ENCODE results near the gene ZC3H4. TPM values are rescaled to one million over a fixed set of nuclear protein-coding genes. Genes with fewer than 3 reads are reported as not detected.
"Not testable (repeated sequence)": the region's sequence is repeated elsewhere in the genome, so short reads cannot be mapped to it uniquely, and the experiment has no call there.

Gene ZC3H4
- total RNA-seq, 1 donor from 2014 or later = 89.1 TPM

- TF ChIP-seq CTCF (IDR thresholded peaks at IDR 0.05) = no peak
- intact Hi-C loops (cut with micrococcal nuclease) = no loop called here
- Mint-ChIP-seq H3K4me3 (no peak overlapping the region), H3K27ac (no peak overlapping the region), H3K9me3 (no peaks in the 10 kb centered on the region), H3K36me3 (ENCODE audit: low read depth) (peaks cover 2% of the 10 kb centered on the region), H3K27me3 (peaks cover 8% of the 10 kb centered on the region), H3K4me1 (no peaks in the 10 kb centered on the region)
- POLR2A ChIA-PET = no interaction called here
- ATAC-seq (ENCODE audit: low read depth) (no peak), DNase-seq (no peak)
- CTCF ChIA-PET = no interaction called here
Measured at GRCh38 chr19:47057328-47057727, 56.2 kb downstream of the ZC3H4 start.

- Mint-ChIP-seq H3K36me3 (ENCODE audit: low read depth) (no peaks in the 10 kb centered on the region), H3K4me1 (no peaks in the 10 kb centered on the region), H3K27me3 (peaks cover 8% of the 10 kb centered on the region), H3K27ac (no peak overlapping the region), H3K4me3 (no peak overlapping the region), H3K9me3 (no peaks in the 10 kb centered on the region)
- TF ChIP-seq CTCF (IDR thresholded peaks at IDR 0.05) = no peak
- ChIA-PET CTCF (no interaction called here), POLR2A (interaction anchor here (0.5 kb wide), 1 partner anchor 8 kb away, joined by 3 read pairs; the partner anchor contains the start of gene TMEM160)
- ATAC-seq (ENCODE audit: low read depth) (no peak), DNase-seq (no peak)
- intact Hi-C loops (cut with micrococcal nuclease) = no loop called here
Measured at GRCh38 chr19:47056411-47056810, 57.2 kb downstream of the ZC3H4 start.

- H3K27ac Mint-ChIP-seq; H3K9me3 Mint-ChIP-seq; CTCF ChIA-PET; H3K4me3 Mint-ChIP-seq; ATAC-seq (ENCODE audit: low read depth); POLR2A ChIA-PET; DNase-seq; H3K27me3 Mint-ChIP-seq; H3K36me3 Mint-ChIP-seq (ENCODE audit: low read depth); intact Hi-C loops (cut with micrococcal nuclease): not testable (repeated sequence)
- H3K4me1 Mint-ChIP-seq = peaks cover 15% of the 10 kb centered on the region
Measured at GRCh38 chr19:47050562-47050961, 63.0 kb downstream of the ZC3H4 start.

GRCh38 chr19:47049307-47049700 is 64.3 kb downstream of the ZC3H4 start:
- Mint-ChIP-seq H3K9me3 (peaks cover 1% of the 10 kb centered on the region), H3K4me3 (peak overlapping the region; percentile 88), H3K27ac (no peak overlapping the region), H3K4me1 (peaks cover 15% of the 10 kb centered on the region), H3K36me3 (ENCODE audit: low read depth) (peaks cover 4% of the 10 kb centered on the region), H3K27me3 (peaks cover 2% of the 10 kb centered on the region)
- intact Hi-C loops (cut with micrococcal nuclease) = loop anchor here (2.0 kb wide), 1 partner anchor 449 kb away; the partner anchor contains the start of gene CALM3
- CTCF ChIA-PET = no interaction called here
- ATAC-seq (ENCODE audit: low read depth) = no peak
- no peak for DNase-seq
- TF ChIP-seq CTCF (IDR thresholded peaks at IDR 0.05) = no peak
- POLR2A ChIA-PET = interaction anchor here (0.9 to 2.9 kb wide), 2 partner anchors 64 to 207 kb away, joined by 3 to 16 read pairs; partner anchors contain the start of genes CCDC9 and ZC3H4

- ChIA-PET CTCF (no interaction called here), POLR2A (interaction anchor here (0.6 to 2.9 kb wide), 10 partner anchors 9 to 364 kb away, joined by 3 to 16 read pairs (median 4); partner anchors contain the start of gene ZC3H4)
- Mint-ChIP-seq H3K36me3 (ENCODE audit: low read depth) (peaks cover 4% of the 10 kb centered on the region), H3K27ac (peak overlapping the region; percentile 89), H3K27me3 (no peaks in the 10 kb centered on the region), H3K4me1 (peaks cover 15% of the 10 kb centered on the region), H3K9me3 (peaks cover 1% of the 10 kb centered on the region), H3K4me3 (peak overlapping the region; percentile 95)
- TF ChIP-seq CTCF (IDR thresholded peaks at IDR 0.05) = no peak
- peak; percentile 52 for DNase-seq
- ATAC-seq (ENCODE audit: low read depth) = peak; percentile 32
- intact Hi-C loops (cut with micrococcal nuclease) = loop anchor here (1.0 to 2.0 kb wide), 5 partner anchors 13 to 447 kb away; partner anchors contain the start of genes AP2S1, CALM3, CCDC9 and ZC3H4
Measured at GRCh38 chr19:47047763-47048405, 65.7 kb downstream of the ZC3H4 start.
